ENCODE results near the gene RBM17.
A peak's percentile ranks its signal among the peaks of the same experiment; 100 is the strongest.
"Not testable (repeated sequence)": the region's sequence is repeated elsewhere in the genome, so short reads cannot be mapped to it uniquely, and the experiment has no call there.

Gene RBM17

GRCh38 chr10:6141296-6142151, 52.7 kb downstream of the RBM17 start:
- Mint-ChIP-seq H3K4me1 (peaks cover 63% of the 10 kb centered on the region), H3K4me3 (peak overlapping the region; percentile 83)
- ATAC-seq: peak; percentile 81

DNA sequence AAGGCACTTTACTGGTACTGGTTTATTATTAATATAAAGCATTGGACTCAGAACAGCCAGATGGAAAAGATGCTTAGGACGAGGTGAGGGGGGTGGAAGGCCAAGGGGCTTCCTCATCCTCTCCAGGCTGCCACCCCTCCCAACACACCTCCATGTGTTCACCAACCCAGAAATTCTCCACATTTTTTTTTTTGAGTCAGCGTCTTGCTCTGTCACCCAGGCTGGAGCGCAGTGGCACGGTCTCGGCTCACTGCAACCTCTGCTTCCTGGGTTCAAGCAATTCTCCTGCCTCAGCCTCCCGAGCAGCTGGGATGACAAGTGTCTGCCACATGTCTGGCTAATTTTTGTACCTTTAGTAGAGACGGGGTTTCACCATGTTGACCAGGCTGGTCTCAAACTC, 53.4 kb downstream of the RBM17 start:
- H3K27ac Mint-ChIP-seq: peak overlapping the region; percentile 32
- H3K36me3 Mint-ChIP-seq, H3K9me3 Mint-ChIP-seq, ATAC-seq: not testable (repeated sequence)
- peak overlapping the region; percentile 30 for H3K4me3 Mint-ChIP-seq
- peaks cover 60% of the 10 kb centered on the region for H3K4me1 Mint-ChIP-seq
- peaks cover 26% of the 10 kb centered on the region for H3K27me3 Mint-ChIP-seq

More at GRCh38 chr10:6141296-6142151, 52.7 kb downstream of the RBM17 start:
- H3K36me3 Mint-ChIP-seq: no peaks in the 10 kb centered on the region
- H3K27me3 Mint-ChIP-seq: peaks cover 26% of the 10 kb centered on the region
- no peaks in the 10 kb centered on the region for H3K9me3 Mint-ChIP-seq
- H3K27ac Mint-ChIP-seq: peak overlapping the region; percentile 88

DNA sequence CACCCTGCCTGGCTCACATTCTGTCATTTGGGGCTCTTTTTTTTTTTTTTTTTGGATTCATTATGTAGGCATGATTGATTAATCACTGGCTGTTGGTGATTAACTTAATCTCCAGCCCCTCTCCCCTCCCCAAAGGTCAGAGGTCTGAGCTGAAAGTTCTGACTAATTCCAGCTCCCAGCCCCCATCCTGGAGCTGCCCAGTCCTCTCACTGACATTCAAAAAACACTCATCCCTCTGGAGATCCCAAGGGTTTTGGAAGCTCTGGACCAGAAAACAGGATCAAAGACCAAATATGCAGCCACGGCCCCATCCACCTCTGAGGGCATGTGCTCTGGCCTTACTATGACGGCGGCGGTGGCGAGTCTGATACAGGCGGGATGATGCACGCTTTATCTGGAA, 53.8 kb downstream of the RBM17 start:
- no peak overlapping the region for H3K4me3 Mint-ChIP-seq
- no peak for ATAC-seq
- H3K9me3 Mint-ChIP-seq: no peaks in the 10 kb centered on the region
- no peaks in the 10 kb centered on the region for H3K36me3 Mint-ChIP-seq
- peaks cover 64% of the 10 kb centered on the region for H3K4me1 Mint-ChIP-seq
- peaks cover 26% of the 10 kb centered on the region for H3K27me3 Mint-ChIP-seq
- H3K27ac Mint-ChIP-seq: peak overlapping the region; percentile 32

DNA sequence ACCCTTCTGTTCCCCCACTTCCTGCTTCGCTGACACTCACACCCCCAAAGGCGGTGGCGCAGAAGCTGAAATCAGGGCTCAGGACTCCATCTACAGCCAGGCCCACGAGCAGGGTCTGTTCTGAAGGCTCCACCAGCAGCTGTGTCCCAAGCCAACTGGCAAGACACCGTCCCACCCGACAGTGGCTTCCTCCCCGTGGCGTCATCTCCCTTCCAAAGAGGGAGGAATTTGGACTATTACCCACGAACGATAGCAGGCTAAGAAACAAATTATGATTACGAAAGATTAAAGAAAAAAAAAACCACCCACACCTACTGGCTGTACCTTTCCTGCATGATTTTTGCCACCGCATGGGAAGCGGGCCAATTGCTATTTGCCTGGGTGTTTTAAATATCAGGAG, 54.3 kb downstream of the RBM17 start:
- Mint-ChIP-seq H3K36me3 (no peaks in the 10 kb centered on the region), H3K9me3 (no peaks in the 10 kb centered on the region), H3K4me1 (peaks cover 69% of the 10 kb centered on the region), H3K4me3 (no peak overlapping the region), H3K27me3 (peaks cover 22% of the 10 kb centered on the region), H3K27ac (peak overlapping the region; percentile 83)
- ATAC-seq: no peak

GRCh38 chr10:6144406-6145165, 55.8 kb downstream of the RBM17 start:
- peak overlapping the region; percentile 86 for H3K4me3 Mint-ChIP-seq
- H3K4me1 Mint-ChIP-seq: peaks cover 76% of the 10 kb centered on the region
- H3K36me3 Mint-ChIP-seq: no peaks in the 10 kb centered on the region
- peak; percentile 90 for ATAC-seq
- H3K9me3 Mint-ChIP-seq: no peaks in the 10 kb centered on the region
- peaks cover 8% of the 10 kb centered on the region for H3K27me3 Mint-ChIP-seq
- peak overlapping the region; percentile 83 for H3K27ac Mint-ChIP-seq

DNA sequence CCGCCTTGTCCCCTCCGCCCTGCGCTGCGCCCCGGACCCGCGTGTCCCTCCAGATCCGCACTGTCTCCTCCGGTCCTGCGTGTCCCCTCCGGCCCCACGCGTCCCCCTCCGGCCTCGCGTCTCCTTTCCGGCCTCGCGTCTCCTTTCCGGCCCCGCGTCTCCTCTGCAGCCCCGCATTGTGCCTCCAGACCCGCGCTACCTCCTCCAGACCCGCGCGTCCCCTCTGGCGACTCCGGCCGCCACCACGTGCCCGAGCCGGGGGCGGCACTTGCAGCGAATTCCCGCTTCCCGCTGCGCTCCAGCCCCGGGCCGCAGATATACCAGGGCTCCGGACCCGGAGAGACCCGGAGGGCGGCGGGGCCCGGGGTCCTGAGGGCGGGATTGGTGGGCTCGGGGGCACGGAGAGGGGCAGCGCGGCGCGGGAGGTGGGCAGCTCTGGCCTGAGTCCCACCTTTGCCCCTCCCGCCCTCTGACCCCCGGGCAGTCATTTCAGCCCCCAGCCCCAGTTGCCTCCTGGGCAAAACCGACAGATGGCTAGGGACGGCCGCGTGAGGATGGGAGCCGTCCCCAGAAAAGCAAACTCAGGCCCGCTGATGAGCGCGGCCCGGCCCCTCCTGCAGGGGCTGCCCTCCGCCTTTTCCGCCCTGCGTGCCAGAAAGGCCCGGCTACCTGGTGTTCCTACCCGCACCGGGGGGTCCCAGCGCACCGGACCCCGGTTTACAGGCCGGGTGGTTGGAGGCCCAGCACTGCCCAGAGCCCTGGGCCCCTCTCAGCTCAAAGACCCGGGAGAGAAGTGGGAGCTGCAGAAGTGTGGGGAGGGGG, 56.5 kb downstream of the RBM17 start:
- ATAC-seq: no peak
- H3K4me1 Mint-ChIP-seq: peaks cover 68% of the 10 kb centered on the region
- peak overlapping the region; percentile 83 for H3K27ac Mint-ChIP-seq
- no peaks in the 10 kb centered on the region for H3K36me3 Mint-ChIP-seq
- no peaks in the 10 kb centered on the region for H3K27me3 Mint-ChIP-seq
- peak overlapping the region; percentile 86 for H3K4me3 Mint-ChIP-seq
- no peaks in the 10 kb centered on the region for H3K9me3 Mint-ChIP-seq

- H3K36me3 Mint-ChIP-seq: no peaks in the 10 kb centered on the region
- H3K4me3 Mint-ChIP-seq: peak overlapping the region; percentile 86
- ATAC-seq: no peak
- H3K4me1 Mint-ChIP-seq: peaks cover 67% of the 10 kb centered on the region
- H3K27me3 Mint-ChIP-seq: no peaks in the 10 kb centered on the region
- no peaks in the 10 kb centered on the region for H3K9me3 Mint-ChIP-seq
- H3K27ac Mint-ChIP-seq: peak overlapping the region; percentile 83
Observed at GRCh38 chr10:6146013-6146785, 57.4 kb downstream of the RBM17 start.

- Mint-ChIP-seq H3K27ac (no peak overlapping the region), H3K36me3 (no peaks in the 10 kb centered on the region), H3K4me3 (no peak overlapping the region), H3K27me3 (no peaks in the 10 kb centered on the region), H3K9me3 (no peaks in the 10 kb centered on the region), H3K4me1 (peaks cover 67% of the 10 kb centered on the region)
- ATAC-seq: no peak
Observed at GRCh38 chr10:6146921-6147320, 58.1 kb downstream of the RBM17 start.

- peak; percentile 52 for ATAC-seq
- Mint-ChIP-seq H3K9me3 (no peaks in the 10 kb centered on the region), H3K36me3 (no peaks in the 10 kb centered on the region), H3K27ac (peak overlapping the region; percentile 53), H3K4me1 (peaks cover 68% of the 10 kb centered on the region), H3K27me3 (no peaks in the 10 kb centered on the region), H3K4me3 (no peak overlapping the region)
Observed at GRCh38 chr10:6148251-6148701, 59.4 kb downstream of the RBM17 start.

- peak overlapping the region; percentile 53 for H3K27ac Mint-ChIP-seq
- no peak overlapping the region for H3K4me3 Mint-ChIP-seq
- H3K4me1 Mint-ChIP-seq: peaks cover 64% of the 10 kb centered on the region
- H3K36me3 Mint-ChIP-seq: no peaks in the 10 kb centered on the region
- ATAC-seq: no peak
- H3K9me3 Mint-ChIP-seq: no peaks in the 10 kb centered on the region
- no peaks in the 10 kb centered on the region for H3K27me3 Mint-ChIP-seq
Observed at GRCh38 chr10:6148908-6149307, 60.1 kb downstream of the RBM17 start.

GRCh38 chr10:6151087-6151977, 62.5 kb downstream of the RBM17 start:
- peaks cover 50% of the 10 kb centered on the region for H3K4me1 Mint-ChIP-seq
- H3K27me3 Mint-ChIP-seq: no peaks in the 10 kb centered on the region
- H3K9me3 Mint-ChIP-seq: no peaks in the 10 kb centered on the region
- ATAC-seq: peak; percentile 84
- H3K36me3 Mint-ChIP-seq: no peaks in the 10 kb centered on the region
- peak overlapping the region; percentile 80 for H3K27ac Mint-ChIP-seq
- peak overlapping the region; percentile 73 for H3K4me3 Mint-ChIP-seq

DNA sequence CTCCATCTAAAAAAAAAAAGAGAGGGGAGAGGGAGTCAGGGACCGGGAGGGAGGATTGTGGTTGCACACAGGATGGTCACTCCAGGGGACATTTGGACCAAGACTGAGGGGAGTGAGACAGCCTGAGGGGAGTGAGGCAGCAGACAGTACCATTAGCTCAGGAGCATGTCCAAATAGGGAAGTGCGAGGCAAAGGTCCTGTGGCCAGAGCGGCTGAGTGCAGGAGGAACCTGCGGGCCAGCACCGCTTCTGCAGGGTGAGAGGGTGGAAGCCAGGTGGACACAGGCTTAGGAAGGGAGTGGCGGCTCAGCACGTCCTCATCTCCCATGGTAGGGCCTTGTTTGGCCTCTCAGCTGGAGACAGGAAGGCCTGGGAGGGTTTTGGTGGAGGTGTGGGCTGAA, 65.0 kb downstream of the RBM17 start:
- Mint-ChIP-seq H3K4me3 (no peak overlapping the region), H3K27ac (no peak overlapping the region), H3K27me3 (no peaks in the 10 kb centered on the region), H3K9me3 (no peaks in the 10 kb centered on the region), H3K36me3 (no peaks in the 10 kb centered on the region), H3K4me1 (peaks cover 29% of the 10 kb centered on the region)
- ATAC-seq: no peak

GRCh38 chr10:6154566-6154965, 65.7 kb downstream of the RBM17 start:
- no peak for ATAC-seq
- peaks cover 26% of the 10 kb centered on the region for H3K4me1 Mint-ChIP-seq
- H3K9me3 Mint-ChIP-seq: no peaks in the 10 kb centered on the region
- H3K27me3 Mint-ChIP-seq: no peaks in the 10 kb centered on the region
- H3K4me3 Mint-ChIP-seq: no peak overlapping the region
- H3K27ac Mint-ChIP-seq: peak overlapping the region; percentile 9
- no peaks in the 10 kb centered on the region for H3K36me3 Mint-ChIP-seq

GRCh38 chr10:6158276-6158675, 69.4 kb downstream of the RBM17 start:
- ATAC-seq: no peak
- H3K4me1 Mint-ChIP-seq: peaks cover 10% of the 10 kb centered on the region
- no peaks in the 10 kb centered on the region for H3K9me3 Mint-ChIP-seq
- H3K36me3 Mint-ChIP-seq: no peaks in the 10 kb centered on the region
- no peaks in the 10 kb centered on the region for H3K27me3 Mint-ChIP-seq
- no peak overlapping the region for H3K27ac Mint-ChIP-seq
- H3K4me3 Mint-ChIP-seq: no peak overlapping the region
